H9 (cell line): ENCODE measurements around the gene AMDHD2. TPM values are rescaled to one million over a fixed set of nuclear protein-coding genes. Genes with fewer than 3 reads are reported as not detected.

Source experiments
- DNase-seq: peaks from one replicate; pipeline ENCODE4 v3.0.0-alpha.2; 2017
- H2AFZ ChIP-seq: one replicate; pipeline ENCODE4 v1.6.1; 2013; ENCODE audit warnings: mild to moderate bottlenecking, low read length, control low read depth, moderate library complexity
- H2AK5ac ChIP-seq: 2 replicates; pipeline ENCODE4 v1.6.1; 2013; ENCODE audit warnings: low read length, control low read depth, mixed read lengths; ENCODE audit not compliant: insufficient read length
- H2BK120ac ChIP-seq: one replicate; pipeline ENCODE4 v1.6.1; 2013; ENCODE audit warnings: low read depth, mild to moderate bottlenecking, low read length, control low read depth, inconsistent platforms; ENCODE audit not compliant: poor library complexity, severe bottlenecking
- H2BK12ac ChIP-seq: 2 replicates; pipeline ENCODE4 v1.6.1; 2013; ENCODE audit warnings: low read length, control low read depth, mixed read lengths, low read depth; ENCODE audit not compliant: insufficient read length
- H2BK15ac ChIP-seq: 2 replicates; pipeline ENCODE4 v1.6.1; 2013; ENCODE audit warnings: low read depth, low read length, control low read depth
- H2BK20ac ChIP-seq: one replicate; pipeline ENCODE4 v1.6.1; 2013; ENCODE audit warnings: low read depth, mild to moderate bottlenecking, low read length, control low read depth, inconsistent platforms; ENCODE audit not compliant: poor library complexity, severe bottlenecking
- H2BK5ac ChIP-seq: 2 replicates; pipeline ENCODE4 v1.6.1; 2013; ENCODE audit warnings: low read length, control low read depth, mixed read lengths; ENCODE audit not compliant: insufficient read length
- H3K14ac ChIP-seq: 2 replicates; pipeline ENCODE4 v1.6.1; 2013; ENCODE audit warnings: low read length, control low read depth; ENCODE audit not compliant: insufficient read depth
- H3K18ac ChIP-seq: 2 replicates; pipeline ENCODE4 v1.6.1; 2013; ENCODE audit warnings: low read depth, mild to moderate bottlenecking, mixed read lengths, low read length, control low read depth; ENCODE audit not compliant: insufficient read length
- H3K23ac ChIP-seq: 2 replicates; pipeline ENCODE4 v1.6.1; 2013; ENCODE audit warnings: low read length, control low read depth, mixed read lengths, low read depth; ENCODE audit not compliant: insufficient read length
- H3K23me2 ChIP-seq: 2 replicates; pipeline ENCODE4 v1.6.1; 2013; ENCODE audit warnings: low read depth, mild to moderate bottlenecking, mixed read lengths, low read length, control low read depth; ENCODE audit not compliant: insufficient read length, poor library complexity, severe bottlenecking
- H3K27ac ChIP-seq: 2 replicates; pipeline ENCODE4 v1.5.1; 2013; ENCODE audit warnings: low read length, control low read depth, mixed read lengths, low read depth; ENCODE audit not compliant: insufficient read length
- H3K27me3 ChIP-seq: 2 replicates; pipeline ENCODE4 v1.6.1; 2013; ENCODE audit warnings: low read length, control low read depth, inconsistent platforms; ENCODE audit not compliant: insufficient read depth
- H3K4ac ChIP-seq: 2 replicates; pipeline ENCODE4 v1.6.1; 2013; ENCODE audit warnings: low read depth, mild to moderate bottlenecking, control low read depth, inconsistent platforms, low read length, moderate library complexity
- H3K4me1 ChIP-seq: 2 replicates; pipeline ENCODE4 v1.6.1; 2013; ENCODE audit warnings: low read length, control low read depth, inconsistent platforms; ENCODE audit not compliant: insufficient read depth
- H3K4me2 ChIP-seq: 2 replicates; pipeline ENCODE4 v1.6.1; 2013; ENCODE audit warnings: low read length, control low read depth, mixed read lengths; ENCODE audit not compliant: insufficient read length, insufficient read depth
- H3K56ac ChIP-seq: 2 replicates; pipeline ENCODE4 v1.6.1; 2013; ENCODE audit warnings: low read depth, mild to moderate bottlenecking, mixed read lengths, low read length, control low read depth; ENCODE audit not compliant: insufficient read length
- H3K79me1 ChIP-seq: 2 replicates; pipeline ENCODE4 v1.6.1; 2013; ENCODE audit warnings: low read depth, mild to moderate bottlenecking, moderate library complexity, low read length, control low read depth, inconsistent platforms; ENCODE audit not compliant: insufficient read depth, poor library complexity, severe bottlenecking
- H3K79me2 ChIP-seq: 2 replicates; pipeline ENCODE4 v1.6.1; 2013; ENCODE audit warnings: low read length, control low read depth, inconsistent platforms; ENCODE audit not compliant: insufficient read depth
- H3K9ac ChIP-seq: 2 replicates; pipeline ENCODE4 v1.6.1; 2013; ENCODE audit warnings: low read length, control low read depth, mixed read lengths; ENCODE audit not compliant: insufficient read length; ENCODE audit errors: extremely low read depth
- H3K9me3 ChIP-seq: one replicate; pipeline ENCODE4 v1.6.1; 2013; ENCODE audit warnings: low read depth, low read length, inconsistent platforms; ENCODE audit not compliant: control insufficient read depth
- H3T11ph ChIP-seq: one replicate; pipeline ENCODE4 v1.6.1; 2013; ENCODE audit warnings: mild to moderate bottlenecking, low read length, control low read depth, inconsistent platforms
- H4K20me1 ChIP-seq: one replicate; pipeline ENCODE4 v1.6.1; 2013; ENCODE audit not compliant: control insufficient read depth, insufficient read length, insufficient read depth
- H4K5ac ChIP-seq: 2 replicates; pipeline ENCODE4 v1.6.1; 2013; ENCODE audit warnings: low read depth, mild to moderate bottlenecking, mixed read lengths, low read length, control low read depth; ENCODE audit not compliant: insufficient read length
- H4K8ac ChIP-seq: replicated peaks from 2 replicates; pipeline ENCODE4 v1.6.1; 2013; ENCODE audit warnings: low read length, control low read depth, mixed read lengths, low read depth; ENCODE audit not compliant: insufficient read length
- H4K91ac ChIP-seq: 2 replicates; pipeline ENCODE4 v1.6.1; 2013; ENCODE audit warnings: low read depth, mild to moderate bottlenecking, moderate library complexity, mixed read lengths, low read length, control low read depth; ENCODE audit not compliant: insufficient read length
- H3K27ac Mint-ChIP-seq, 3 experiments: 2 replicates in 2 of 3; 3 replicates in 1 of 3; pipeline ENCODE4 v1.8.0; 2020 to 2021; ENCODE audit warnings: mixed read lengths in 3 of 3, mild to moderate bottlenecking in 1 of 3, moderate library complexity in 1 of 3
- H3K27me3 Mint-ChIP-seq: 2 replicates; pipeline ENCODE4 v1.8.0; 2021; ENCODE audit warnings: low read depth, mild to moderate bottlenecking, moderate library complexity, mixed read lengths
- H3K36me3 Mint-ChIP-seq, 3 experiments: 2 replicates in 2 of 3; 3 replicates in 1 of 3; pipeline ENCODE4 v1.8.0; 2020 to 2021; ENCODE audit warnings: low read depth in 3 of 3, mixed read lengths in 3 of 3; ENCODE audit not compliant: insufficient read depth in 1 of 3
- H3K4me1 Mint-ChIP-seq, 2 experiments: 2 replicates each; pipeline ENCODE4 v1.8.0; 2020; ENCODE audit warnings: mixed read lengths in 2 of 2
- H3K4me3 Mint-ChIP-seq, 2 experiments: 2 replicates in 1 of 2; 3 replicates in 1 of 2; pipeline ENCODE4 v1.8.0; 2020 to 2021; ENCODE audit warnings: mild to moderate bottlenecking in 2 of 2, mixed read lengths in 2 of 2, moderate library complexity in 1 of 2
- H3K9me3 Mint-ChIP-seq, 2 experiments: 2 replicates in 1 of 2; 3 replicates in 1 of 2; pipeline ENCODE4 v1.8.0; 2020; ENCODE audit warnings: mild to moderate bottlenecking in 2 of 2, mixed read lengths in 2 of 2, moderate library complexity in 1 of 2
- CTCF ChIP-seq: fragments of 200-600 bp; sonication (generic); conservative IDR thresholded peaks from 3 replicates; pipeline ENCODE4 v1.8.0; 2021; ENCODE audit warnings: antibody characterized with exemption, mild to moderate bottlenecking
- WGBS: extraction: QIAGEN DNeasy Blood & Tissue Kit; methylation state at CpG from one replicate; pipeline ENCODE4 v1.1.7; 2013; ENCODE audit warnings: missing lambda C conversion rate, low lambda C conversion rate, mixed read lengths; ENCODE audit not compliant: insufficient read length; ENCODE audit errors: extremely low coverage; 5-methylcytosine and 5-hydroxymethylcytosine counted together
- total RNA-seq: library from RNA; stranded (reverse); gene quantifications from 2 replicates; pipeline ENCODE4 v1.2.1, GENCODE V29; 2021

The AMDHD2 gene
- total RNA-seq, 1 experiment from 2014 or later: 61.5 TPM

GRCh38 chr16:2475413-2476344 lies 44.5 kb upstream of the AMDHD2 start:
- Histone ChIP-seq H3K23ac (no peak overlapping the region), H2BK120ac (no peak overlapping the region), H3K79me2 (no peaks in the 10 kb centered on the region), H2BK20ac (no peak overlapping the region), H3K23me2 (peaks cover 10% of the 10 kb centered on the region), H2BK5ac (no peak overlapping the region), H3K9ac (no peak overlapping the region), H3K27ac (no peak overlapping the region), H4K8ac (no peak overlapping the region), H4K91ac (no peak overlapping the region), H3K4ac (no peak overlapping the region), H4K20me1 (no peaks in the 10 kb centered on the region), H2AK5ac (no peak overlapping the region), H3T11ph (no peak overlapping the region), H3K27me3 (peaks cover 13% of the 10 kb centered on the region; the same call in 1 of the 2 replicates), H3K4me2 (peak overlapping the region; percentile 12), H2BK15ac (no peak overlapping the region), H2AFZ (no peak overlapping the region), H3K56ac (no peak overlapping the region), H3K4me1 (no peaks in the 10 kb centered on the region), H3K18ac (no peak overlapping the region), H4K5ac (no peak overlapping the region), H3K79me1 (no peaks in the 10 kb centered on the region), H3K14ac (no peak overlapping the region), H2BK12ac (no peak overlapping the region), H3K9me3 (no peaks in the 10 kb centered on the region)
- Mint-ChIP-seq H3K4me1 (peaks cover 10% of the 10 kb centered on the region in 2 experiments), H3K27me3 (peaks cover 36% of the 10 kb centered on the region), H3K27ac (no peak overlapping the region), H3K4me3 (peak overlapping the region; percentile 69 to 80), H3K9me3 (no peaks in the 10 kb centered on the region), H3K36me3 (no peaks in the 10 kb centered on the region; a peak in 1 of 7 replicates)
- WGBS: no CpG with 5 or more reads among the region's 55 CpGs
- TF ChIP-seq CTCF: no peak; the same call in 2 of the 3 replicates
- peak; percentile 56 for DNase-seq
